PC-9 (cell line): ENCODE data around the gene ELP5.

Experiments
- EZH2 ChIP-seq: fragments of 200-600 bp; sonication (generic); IDR thresholded peaks from 2 replicates; pipeline ENCODE4 v1.8.0; 2017; ENCODE audit warnings: antibody characterized with exemption, low read depth
- TF ChIP-seq, protein P1 (sequence below): fragments of 200-600 bp; sonication (generic); conservative IDR thresholded peaks from 2 replicates; pipeline ENCODE4 v1.6.1; 2017; ENCODE audit warnings: mixed run types, antibody characterized with exemption, mild to moderate bottlenecking, moderate library complexity

DNA sequence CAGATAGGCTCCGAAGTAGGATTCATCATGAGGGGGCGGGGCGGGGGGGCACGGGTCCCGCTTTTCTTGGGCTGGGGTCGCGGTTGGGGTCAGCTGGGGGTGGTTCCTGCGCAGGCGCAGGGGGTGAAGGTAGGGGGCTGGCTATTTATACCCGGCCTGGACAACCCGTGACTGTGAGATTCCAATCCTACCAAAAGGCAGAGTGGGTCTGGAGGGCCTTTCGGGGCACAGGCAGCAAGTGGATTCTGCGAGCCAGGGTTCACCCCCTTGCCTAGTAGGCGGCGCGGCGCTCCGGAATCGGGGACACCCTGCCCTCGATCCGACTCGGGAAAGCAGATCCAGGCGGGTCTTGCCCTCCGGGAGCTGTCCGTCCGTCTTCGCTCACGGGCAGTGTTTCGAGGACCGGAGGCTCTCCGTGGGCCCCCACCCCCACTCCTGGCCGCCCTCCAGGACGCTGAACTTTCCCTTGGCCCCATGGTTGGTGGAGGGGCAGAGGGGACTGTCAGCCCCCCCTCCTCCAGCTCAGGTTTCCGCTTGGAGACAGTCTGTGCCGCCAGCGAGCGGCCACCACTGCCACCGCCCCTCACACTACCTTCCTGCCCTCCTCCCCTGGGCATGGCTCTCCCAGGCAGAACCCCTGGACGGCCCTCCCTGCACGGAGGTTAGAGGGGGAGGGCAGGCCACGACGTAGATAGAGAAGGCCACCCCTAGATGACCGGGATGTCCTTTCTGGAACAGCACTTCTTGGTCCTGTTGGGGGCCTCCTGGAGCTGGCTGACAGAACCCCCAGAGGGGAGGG is 30.1 kb downstream of the ELP5 start:
- TF ChIP-seq, protein P1, sequence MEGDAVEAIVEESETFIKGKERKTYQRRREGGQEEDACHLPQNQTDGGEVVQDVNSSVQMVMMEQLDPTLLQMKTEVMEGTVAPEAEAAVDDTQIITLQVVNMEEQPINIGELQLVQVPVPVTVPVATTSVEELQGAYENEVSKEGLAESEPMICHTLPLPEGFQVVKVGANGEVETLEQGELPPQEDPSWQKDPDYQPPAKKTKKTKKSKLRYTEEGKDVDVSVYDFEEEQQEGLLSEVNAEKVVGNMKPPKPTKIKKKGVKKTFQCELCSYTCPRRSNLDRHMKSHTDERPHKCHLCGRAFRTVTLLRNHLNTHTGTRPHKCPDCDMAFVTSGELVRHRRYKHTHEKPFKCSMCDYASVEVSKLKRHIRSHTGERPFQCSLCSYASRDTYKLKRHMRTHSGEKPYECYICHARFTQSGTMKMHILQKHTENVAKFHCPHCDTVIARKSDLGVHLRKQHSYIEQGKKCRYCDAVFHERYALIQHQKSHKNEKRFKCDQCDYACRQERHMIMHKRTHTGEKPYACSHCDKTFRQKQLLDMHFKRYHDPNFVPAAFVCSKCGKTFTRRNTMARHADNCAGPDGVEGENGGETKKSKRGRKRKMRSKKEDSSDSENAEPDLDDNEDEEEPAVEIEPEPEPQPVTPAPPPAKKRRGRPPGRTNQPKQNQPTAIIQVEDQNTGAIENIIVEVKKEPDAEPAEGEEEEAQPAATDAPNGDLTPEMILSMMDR, result no peak
- TF ChIP-seq EZH2, result no peak
